ENCODE data around the gene SYT13. TPM values are rescaled to one million over a fixed set of nuclear protein-coding genes. Genes with fewer than 3 reads are reported as not detected.
"Not testable (repeated sequence)": the region's sequence is repeated elsewhere in the genome, so short reads cannot be mapped to it uniquely, and the experiment has no call there.

Gene SYT13
- total RNA-seq, 2 experiments from 2014 or later: not detected

DNA sequence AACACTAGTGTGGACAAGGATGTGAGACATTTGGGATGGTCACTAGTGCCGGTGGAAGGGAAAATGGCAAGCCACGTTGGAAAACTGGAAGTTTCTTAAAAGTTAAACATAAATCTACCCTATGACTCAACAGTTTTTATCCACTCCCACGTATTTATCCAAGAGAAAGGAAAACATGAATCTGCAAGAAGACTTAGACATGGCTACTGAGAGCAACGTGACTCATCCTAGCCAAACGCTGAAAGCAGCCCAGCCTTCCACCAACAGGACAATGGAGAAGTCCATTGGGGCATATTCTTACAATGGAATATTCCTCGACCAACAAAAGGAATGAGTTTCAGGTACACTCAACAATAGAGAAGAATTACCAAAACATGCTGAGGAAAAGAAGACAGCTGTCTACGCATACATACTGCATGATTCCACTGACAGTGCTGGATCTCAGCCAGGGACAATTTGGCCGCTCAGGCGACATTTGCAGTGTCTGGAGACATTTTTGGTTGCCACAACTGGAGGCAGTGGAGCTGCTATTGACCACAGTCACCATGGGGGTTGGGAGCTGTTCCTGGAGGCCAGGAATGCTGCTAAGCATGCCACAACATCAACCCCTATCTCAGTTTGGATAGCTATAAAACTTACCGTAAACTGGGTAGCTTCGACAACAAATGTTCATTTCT is 21.2 kb downstream of the SYT13 start:
- ChIA-PET POLR2A (no interaction called here), CTCF (interaction anchor here (0.6 to 1.5 kb wide), 3 partner anchors 11 to 50 kb away, joined by 3 read pairs; no protein-coding TSS in a partner anchor)
- no peaks in the 10 kb centered on the region for H3K36me3 Mint-ChIP-seq (ENCODE audit: low read depth)
- no peak overlapping the region for H3K27ac Mint-ChIP-seq
- no peak for DNase-seq
- H3K9me3 Mint-ChIP-seq: no peaks in the 10 kb centered on the region
- peaks cover 5% of the 10 kb centered on the region for H3K27me3 Mint-ChIP-seq
- no peaks in the 10 kb centered on the region for H3K4me1 Mint-ChIP-seq
- no peak overlapping the region for H3K4me3 Mint-ChIP-seq

DNA sequence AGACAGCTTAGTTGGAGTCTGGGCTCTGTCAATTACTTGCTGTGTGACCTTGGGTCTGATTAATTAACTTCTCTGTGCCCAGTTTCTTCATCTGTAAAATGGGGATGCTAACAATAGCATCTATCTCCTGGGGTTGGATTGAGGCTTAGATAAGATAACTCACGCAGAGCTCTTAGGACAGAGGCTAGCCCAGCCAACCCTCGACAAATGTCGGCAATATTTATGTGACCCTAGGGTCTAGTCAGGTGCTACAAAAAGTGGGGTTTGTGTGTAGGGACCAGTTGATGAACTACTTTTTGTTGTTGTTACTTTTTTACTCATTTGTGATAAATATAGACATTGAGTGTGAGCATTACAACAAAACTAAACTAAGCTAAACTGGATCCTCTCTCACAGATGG is 22.4 kb downstream of the SYT13 start:
- Mint-ChIP-seq H3K4me1 (no peaks in the 10 kb centered on the region), H3K9me3 (no peaks in the 10 kb centered on the region), H3K4me3 (no peak overlapping the region), H3K27me3 (peaks cover 4% of the 10 kb centered on the region), H3K36me3 (ENCODE audit: low read depth) (no peaks in the 10 kb centered on the region), H3K27ac (no peak overlapping the region)
- POLR2A ChIA-PET: no interaction called here
- CTCF ChIA-PET: interaction anchor here (1.0 kb wide), 1 partner anchor 49 kb away, joined by 3 read pairs; no protein-coding TSS in a partner anchor
- no peak for DNase-seq

DNA sequence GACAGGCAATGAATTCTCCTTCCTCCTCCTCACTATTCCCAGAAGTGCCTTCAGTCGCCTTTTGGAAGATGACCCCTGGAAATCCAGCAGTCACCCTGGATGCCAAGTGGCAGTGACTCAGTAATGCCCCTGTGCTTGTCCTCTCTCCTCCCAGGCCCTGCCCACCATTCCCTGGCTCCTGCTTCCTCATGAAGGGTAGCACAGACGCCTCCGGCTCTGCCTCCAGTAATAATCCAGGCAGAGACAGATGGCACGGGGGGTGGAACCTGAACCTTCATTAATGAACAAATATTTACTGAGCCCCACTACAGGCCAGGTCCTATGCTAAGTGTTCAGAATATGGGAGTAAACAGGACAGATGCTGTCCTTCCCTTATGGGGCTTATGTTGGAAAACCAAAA is 23.2 kb downstream of the SYT13 start:
- Mint-ChIP-seq H3K27me3 (peaks cover 4% of the 10 kb centered on the region), H3K4me1 (no peaks in the 10 kb centered on the region), H3K27ac (no peak overlapping the region), H3K36me3 (ENCODE audit: low read depth) (no peaks in the 10 kb centered on the region), H3K4me3 (no peak overlapping the region), H3K9me3 (no peaks in the 10 kb centered on the region)
- CTCF ChIA-PET: no interaction called here
- POLR2A ChIA-PET: no interaction called here
- no peak for DNase-seq

DNA sequence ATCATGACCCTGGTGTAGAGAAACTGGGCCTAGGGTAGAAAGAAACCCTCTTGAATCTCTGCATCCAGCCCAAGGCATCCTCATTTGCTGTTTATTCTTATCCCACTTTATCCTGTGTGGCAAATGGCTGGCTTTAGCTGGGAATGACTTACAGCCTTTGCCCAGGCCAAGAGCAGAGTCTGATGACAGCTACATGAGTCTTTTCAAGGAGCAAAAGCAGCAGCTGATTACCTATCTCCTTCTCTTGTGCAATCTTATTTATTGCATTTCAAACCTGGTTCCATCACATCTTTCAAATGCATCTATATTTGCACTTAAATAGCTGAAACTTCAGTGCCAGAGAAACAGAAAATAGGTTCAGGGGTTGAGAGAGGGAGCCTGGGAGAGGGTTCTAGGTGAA is 26.1 kb downstream of the SYT13 start:
- Mint-ChIP-seq H3K4me1 (no peaks in the 10 kb centered on the region), H3K36me3 (ENCODE audit: low read depth) (no peaks in the 10 kb centered on the region), H3K4me3 (no peak overlapping the region), H3K27ac (no peak overlapping the region), H3K27me3 (peaks cover 4% of the 10 kb centered on the region), H3K9me3 (no peaks in the 10 kb centered on the region)
- no peak for DNase-seq
- ChIA-PET CTCF (interaction anchor here (1.5 kb wide), 1 partner anchor 27 kb away, joined by 3 read pairs; no protein-coding TSS in a partner anchor), POLR2A (no interaction called here)

DNA sequence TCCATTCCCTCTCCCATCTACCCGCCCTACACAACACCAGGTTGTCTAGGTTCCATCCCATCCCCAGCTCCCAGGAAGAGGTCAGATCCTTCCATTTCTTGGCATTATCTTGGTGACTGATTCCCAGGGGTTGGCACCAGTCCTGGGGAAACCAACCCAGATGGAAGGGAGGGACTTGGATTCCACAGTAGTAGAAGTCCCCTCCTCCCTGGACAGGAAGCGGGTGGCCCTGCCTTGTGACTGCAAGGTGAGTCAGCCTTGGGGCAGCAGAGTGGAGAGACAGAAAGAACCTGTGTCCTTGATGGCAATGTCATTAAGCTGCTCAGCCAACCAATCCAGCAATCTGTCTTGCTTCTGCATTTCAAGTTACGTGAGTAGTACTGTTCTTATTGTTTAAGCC is 26.5 kb downstream of the SYT13 start:
- Mint-ChIP-seq H3K4me3 (no peak overlapping the region), H3K27me3 (peaks cover 4% of the 10 kb centered on the region), H3K36me3 (ENCODE audit: low read depth) (no peaks in the 10 kb centered on the region), H3K4me1 (no peaks in the 10 kb centered on the region), H3K27ac (no peak overlapping the region), H3K9me3 (no peaks in the 10 kb centered on the region)
- CTCF ChIA-PET: interaction anchor here (1.5 kb wide), 1 partner anchor 28 kb away, joined by 3 read pairs; no protein-coding TSS in a partner anchor
- DNase-seq: no peak
- POLR2A ChIA-PET: no interaction called here

DNA sequence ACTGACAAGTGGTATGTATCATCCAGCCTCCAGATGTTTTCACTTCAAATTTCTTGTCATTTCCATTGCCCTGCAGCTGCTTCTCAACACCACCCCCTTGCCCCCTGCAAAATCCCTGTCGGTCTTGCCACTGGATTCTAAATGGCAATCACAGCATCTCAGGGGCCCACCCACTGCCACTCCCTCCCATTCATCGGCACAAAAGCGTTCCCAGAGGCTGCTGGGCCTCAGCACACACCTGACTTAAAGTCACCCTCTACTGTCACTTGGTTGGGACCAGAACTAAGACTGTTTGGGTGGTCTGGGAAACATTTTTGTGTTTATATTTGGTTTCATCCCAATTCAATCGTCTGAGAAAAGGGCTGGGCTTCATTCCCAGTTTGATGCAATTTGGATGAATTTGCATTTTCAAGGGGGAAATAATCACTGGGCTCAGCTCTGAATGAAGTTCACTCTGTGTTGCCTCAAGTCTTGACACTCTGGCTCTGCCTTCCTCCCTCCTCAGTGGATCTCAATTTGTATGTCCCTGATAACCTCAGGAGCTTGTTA is 27.1 kb downstream of the SYT13 start:
- H3K27me3 Mint-ChIP-seq: peaks cover 2% of the 10 kb centered on the region
- no peaks in the 10 kb centered on the region for H3K36me3 Mint-ChIP-seq (ENCODE audit: low read depth)
- ChIA-PET POLR2A (no interaction called here), CTCF (interaction anchor here (1.5 kb wide), 1 partner anchor 28 kb away, joined by 3 read pairs; no protein-coding TSS in a partner anchor)
- H3K4me1 Mint-ChIP-seq: no peaks in the 10 kb centered on the region
- H3K9me3 Mint-ChIP-seq: no peaks in the 10 kb centered on the region
- DNase-seq: no peak
- no peak overlapping the region for H3K27ac Mint-ChIP-seq
- no peak overlapping the region for H3K4me3 Mint-ChIP-seq

DNA sequence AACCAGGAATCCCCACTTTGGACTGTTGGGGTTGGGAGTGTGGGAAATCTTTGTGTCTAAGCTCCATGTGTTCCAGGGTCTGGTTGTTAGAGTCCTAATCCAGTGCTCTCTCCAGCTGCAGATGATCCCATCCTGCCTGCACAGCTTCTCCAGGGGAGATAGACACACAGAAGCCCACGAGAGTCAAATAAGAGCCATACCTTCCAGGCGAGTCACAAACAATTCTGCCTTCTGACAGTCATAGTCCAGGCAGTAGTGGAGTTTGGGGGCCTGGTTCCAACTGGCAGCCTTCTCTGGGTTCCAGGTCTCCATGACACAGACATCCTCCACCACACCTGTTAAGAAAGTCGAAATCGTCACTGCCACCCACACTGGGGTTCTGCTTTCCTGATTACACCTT is 32.1 kb downstream of the SYT13 start:
- Mint-ChIP-seq H3K4me3 (no peak overlapping the region), H3K9me3 (no peaks in the 10 kb centered on the region), H3K27me3 (peaks cover 4% of the 10 kb centered on the region), H3K36me3 (ENCODE audit: low read depth) (no peaks in the 10 kb centered on the region), H3K27ac (no peak overlapping the region), H3K4me1 (no peaks in the 10 kb centered on the region)
- ChIA-PET CTCF (interaction anchor here (0.7 kb wide), 1 partner anchor 11 kb away, joined by 3 read pairs; no protein-coding TSS in a partner anchor), POLR2A (no interaction called here)
- no peak for DNase-seq

DNA sequence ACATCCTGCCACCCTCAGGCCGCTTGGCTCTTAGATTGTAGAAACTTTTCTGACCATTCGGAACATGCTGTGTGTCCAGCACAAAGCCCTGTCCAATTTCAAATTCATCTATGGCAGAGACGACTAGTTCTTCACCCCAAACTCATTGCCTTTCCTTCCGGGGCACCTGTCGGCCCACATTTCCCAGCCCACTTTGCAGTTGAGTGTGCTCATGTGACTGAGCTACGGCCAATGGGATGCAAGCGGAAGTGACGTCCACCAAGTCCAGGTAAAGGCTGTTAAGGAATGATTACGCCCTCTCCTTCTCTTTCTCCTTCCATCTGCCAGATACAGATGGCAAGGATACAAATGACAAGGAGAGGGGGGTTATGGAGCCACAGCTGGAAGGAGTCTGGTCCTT is 32.5 kb downstream of the SYT13 start:
- H3K4me1 Mint-ChIP-seq: no peaks in the 10 kb centered on the region
- no peak overlapping the region for H3K27ac Mint-ChIP-seq
- ChIA-PET POLR2A (no interaction called here), CTCF (interaction anchor here (0.7 to 0.9 kb wide), 2 partner anchors 12 to 16 kb away, joined by 3 to 5 read pairs; no protein-coding TSS in a partner anchor)
- H3K9me3 Mint-ChIP-seq: no peaks in the 10 kb centered on the region
- no peak for DNase-seq
- H3K36me3 Mint-ChIP-seq (ENCODE audit: low read depth): no peaks in the 10 kb centered on the region
- H3K4me3 Mint-ChIP-seq: no peak overlapping the region
- peaks cover 6% of the 10 kb centered on the region for H3K27me3 Mint-ChIP-seq

DNA sequence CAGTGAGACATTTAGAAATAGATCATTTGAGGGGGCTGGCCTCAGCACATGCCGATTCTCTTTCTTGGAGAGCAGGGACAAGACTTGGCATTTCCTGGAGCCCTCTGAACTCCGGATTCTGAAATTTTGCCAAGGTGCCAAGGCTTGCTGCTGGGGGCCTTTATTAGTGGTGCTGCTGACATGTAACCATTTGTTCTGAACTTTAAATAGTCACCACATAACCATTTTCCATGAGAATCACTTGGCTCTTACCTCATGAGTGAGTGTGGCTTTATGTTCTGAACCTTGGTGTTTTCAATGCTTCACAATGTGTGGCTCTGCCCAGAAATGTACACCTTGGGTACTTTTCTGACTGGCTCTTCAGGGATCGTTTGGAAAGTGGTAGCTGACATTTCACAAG is 33.3 kb downstream of the SYT13 start:
- Mint-ChIP-seq H3K4me3 (no peak overlapping the region), H3K36me3 (ENCODE audit: low read depth) (no peaks in the 10 kb centered on the region), H3K27me3 (peaks cover 6% of the 10 kb centered on the region), H3K27ac (no peak overlapping the region), H3K9me3 (no peaks in the 10 kb centered on the region), H3K4me1 (no peaks in the 10 kb centered on the region)
- POLR2A ChIA-PET: no interaction called here
- DNase-seq: no peak
- CTCF ChIA-PET: interaction anchor here (0.9 to 1.1 kb wide), 2 partner anchors 15 to 51 kb away, joined by 3 to 5 read pairs; no protein-coding TSS in a partner anchor

DNA sequence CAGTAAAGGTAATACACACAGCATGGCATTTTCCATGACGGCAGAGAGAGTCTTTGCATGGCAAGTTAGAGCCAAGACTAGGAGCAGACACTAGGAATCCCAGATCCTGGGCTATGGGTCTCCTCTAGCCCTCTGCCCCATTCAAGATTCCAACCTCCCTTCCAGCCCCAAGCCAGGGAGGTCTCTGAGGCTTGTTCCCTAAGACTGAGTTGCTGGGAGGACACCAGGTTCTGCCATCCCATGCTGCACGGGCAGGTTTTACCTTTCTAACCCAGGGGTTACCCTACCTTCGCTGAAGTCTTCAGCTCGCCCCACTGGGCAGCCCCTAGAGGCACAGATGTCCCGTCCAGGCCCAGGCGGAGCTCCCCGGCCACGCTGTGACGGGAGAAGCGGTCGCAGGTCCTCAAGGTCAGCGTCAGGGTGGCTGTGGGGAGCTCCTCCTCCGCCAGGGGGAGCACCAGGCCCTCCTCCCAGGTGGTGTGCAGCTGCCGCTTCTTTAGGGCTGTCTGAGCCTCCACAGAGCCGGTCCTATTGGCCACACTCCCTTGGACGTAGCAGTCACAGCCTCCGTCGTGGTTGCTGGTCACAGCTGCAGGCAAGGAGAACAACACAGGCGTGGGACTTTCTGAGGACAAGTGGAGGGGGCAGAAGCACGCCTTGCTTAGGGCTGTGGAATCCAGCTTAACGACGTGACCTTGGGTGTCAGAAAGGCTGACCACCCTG is 33.8 kb downstream of the SYT13 start:
- no peaks in the 10 kb centered on the region for H3K36me3 Mint-ChIP-seq (ENCODE audit: low read depth)
- peaks cover 6% of the 10 kb centered on the region for H3K27me3 Mint-ChIP-seq
- ChIA-PET CTCF (interaction anchor here (0.9 to 1.1 kb wide), 2 partner anchors 14 to 52 kb away, joined by 3 to 5 read pairs; no protein-coding TSS in a partner anchor), POLR2A (no interaction called here)
- no peaks in the 10 kb centered on the region for H3K4me1 Mint-ChIP-seq
- DNase-seq: peak; percentile 11
- H3K4me3 Mint-ChIP-seq: no peak overlapping the region
- no peaks in the 10 kb centered on the region for H3K9me3 Mint-ChIP-seq
- no peak overlapping the region for H3K27ac Mint-ChIP-seq

DNA sequence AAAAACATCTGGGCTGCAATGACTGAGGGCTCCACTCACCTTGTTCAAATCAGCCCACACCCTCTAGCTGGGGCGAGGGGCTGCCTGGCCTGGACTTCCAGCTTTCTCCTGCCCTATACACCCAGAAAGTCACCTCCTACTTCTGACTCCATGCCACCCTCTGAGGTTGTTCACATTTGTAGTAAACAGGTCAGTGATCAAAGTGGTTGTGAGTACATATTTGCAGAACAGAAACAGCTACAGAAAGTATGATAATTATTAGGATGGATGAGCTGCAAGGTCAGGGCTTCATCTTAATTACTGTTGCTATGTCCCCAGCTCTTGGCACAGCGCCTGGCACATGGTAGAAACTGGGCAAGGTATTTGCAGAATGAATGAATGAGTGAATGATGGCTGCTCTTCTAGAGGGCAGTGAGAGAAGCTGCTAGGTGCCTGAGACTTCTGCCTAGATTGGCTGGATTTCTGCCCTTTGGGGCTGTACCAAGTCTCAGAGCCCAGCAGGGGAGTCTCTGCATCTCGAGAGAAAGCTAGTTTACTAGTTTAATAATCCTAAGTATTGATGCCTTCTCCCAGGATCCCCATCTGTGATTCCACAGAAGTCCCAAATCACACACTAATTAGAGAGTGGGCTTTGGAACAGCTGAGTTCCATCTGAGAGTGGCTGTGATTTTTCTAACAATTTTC is 36.0 kb downstream of the SYT13 start:
- peaks cover 6% of the 10 kb centered on the region for H3K27me3 Mint-ChIP-seq
- no peak overlapping the region for H3K4me3 Mint-ChIP-seq
- no peaks in the 10 kb centered on the region for H3K36me3 Mint-ChIP-seq (ENCODE audit: low read depth)
- no peaks in the 10 kb centered on the region for H3K4me1 Mint-ChIP-seq
- no peaks in the 10 kb centered on the region for H3K9me3 Mint-ChIP-seq
- POLR2A ChIA-PET: no interaction called here
- no peak for DNase-seq
- CTCF ChIA-PET: interaction anchor here (1.7 kb wide), 1 partner anchor 17 kb away, joined by 4 read pairs; no protein-coding TSS in a partner anchor
- H3K27ac Mint-ChIP-seq: no peak overlapping the region

DNA sequence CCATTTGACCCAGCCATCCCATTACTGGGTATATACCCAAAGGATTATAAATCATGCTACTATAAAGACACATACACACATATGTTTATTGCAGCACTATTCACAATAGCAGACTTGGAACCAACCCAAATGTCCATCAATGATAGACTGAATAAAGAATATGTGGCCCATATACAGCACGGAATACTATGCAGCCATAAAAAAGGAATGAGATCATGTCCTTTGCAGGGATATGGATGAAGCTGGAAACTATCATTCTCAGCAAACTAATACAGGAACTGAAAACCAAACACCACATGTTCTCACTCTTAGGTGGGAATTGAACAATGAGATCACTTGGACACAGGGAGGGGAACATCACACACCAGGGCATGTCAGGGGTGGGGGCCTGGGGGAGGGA is 36.8 kb downstream of the SYT13 start:
- H3K36me3 Mint-ChIP-seq (ENCODE audit: low read depth); H3K27ac Mint-ChIP-seq; H3K9me3 Mint-ChIP-seq; H3K4me3 Mint-ChIP-seq; CTCF ChIA-PET; POLR2A ChIA-PET; H3K27me3 Mint-ChIP-seq; H3K4me1 Mint-ChIP-seq; DNase-seq: not testable (repeated sequence)

DNA sequence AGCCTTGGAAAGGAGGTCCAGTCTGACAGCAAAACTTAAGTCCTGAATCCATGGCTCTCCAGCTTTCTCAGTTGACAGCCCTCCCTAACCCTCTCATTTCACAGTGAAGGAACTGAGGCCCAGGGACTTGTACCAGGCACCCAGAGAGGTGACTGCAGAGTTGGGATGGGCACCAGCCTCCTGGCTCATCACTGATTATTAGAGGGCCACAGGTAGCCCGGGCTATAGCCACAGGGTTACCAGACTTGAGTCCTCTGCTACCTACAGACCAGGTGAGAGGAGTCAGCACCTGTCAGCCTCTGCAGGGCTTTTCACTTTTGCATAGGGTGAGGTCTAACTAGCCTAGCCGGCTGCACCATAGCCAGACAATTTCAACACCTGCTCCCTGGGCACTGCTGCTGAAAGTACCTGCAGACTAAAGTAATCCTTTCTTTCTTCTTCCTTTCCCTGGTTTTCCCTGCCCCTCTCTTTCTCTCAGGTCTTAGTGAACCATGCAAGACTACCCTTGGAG is 37.6 kb downstream of the SYT13 start:
- Mint-ChIP-seq H3K4me3 (no peak overlapping the region), H3K9me3 (no peaks in the 10 kb centered on the region), H3K27ac (no peak overlapping the region), H3K36me3 (ENCODE audit: low read depth) (no peaks in the 10 kb centered on the region), H3K27me3 (peaks cover 6% of the 10 kb centered on the region), H3K4me1 (no peaks in the 10 kb centered on the region)
- CTCF ChIA-PET: no interaction called here
- DNase-seq: no peak
- POLR2A ChIA-PET: no interaction called here
